Esophagus muscularis mucosa (tissue), 4 donors: Measurements from ENCODE around the gene WNT7B. TPM values are rescaled to one million over a fixed set of nuclear protein-coding genes. Genes with fewer than 3 reads are reported as not detected.
A peak's percentile ranks its signal among the peaks of the same experiment; 100 is the strongest.

Experiments used
- DNase-seq: peaks from one replicate; pipeline ENCODE4 v3.0.0-alpha.2; 2017; ENCODE audit errors: extremely low spot score
- H3K27ac ChIP-seq, 4 donors: fragments of 200-600 bp; sonication (generic); replicated peaks in 1 of 4; 1 replicate in 3 of 4; 2 replicates in 1 of 4; pipeline ENCODE4 v1.5.1; 2016 to 2019; ENCODE audit warnings: mild to moderate bottlenecking in 1 of 4
- H3K27me3 ChIP-seq, 4 donors: fragments of 200-600 bp; sonication (generic); one replicate each; pipeline versions ENCODE4 v1.5.1 to v1.6.0; 2016 to 2019
- H3K36me3 ChIP-seq, 4 donors: fragments of 200-600 bp; sonication (generic); one replicate each; pipeline ENCODE4 v1.5.1; 2016 to 2019
- H3K4me1 ChIP-seq, 4 donors: fragments of 200-600 bp; sonication (generic); one replicate each; pipeline ENCODE4 v1.5.1; 2016 to 2019
- H3K4me3 ChIP-seq, 4 donors: fragments of 200-600 bp; sonication (generic); 1 replicate in 2 of 4; 2 replicates in 2 of 4; pipeline ENCODE4 v1.5.1; 2016 to 2019; ENCODE audit warnings: mild to moderate bottlenecking in 4 of 4, moderate library complexity in 1 of 4
- H3K9me3 ChIP-seq, 4 donors: fragments of 200-600 bp; sonication (generic); 1 replicate in 3 of 4; 2 replicates in 1 of 4; pipeline ENCODE4 v1.5.1; 2016 to 2019
- EP300 ChIP-seq: sonication (generic); formaldehyde crosslinking; IDR thresholded peaks from one replicate; pipeline ENCODE4 v1.6.1; 2017; ENCODE audit warnings: antibody characterized with exemption
- POLR2A ChIP-seq: fragments of 450-650 bp; IDR thresholded peaks from one replicate; pipeline ENCODE4 v1.6.1; 2017; ENCODE audit warnings: antibody characterized with exemption, moderate library complexity, mild to moderate bottlenecking, low read depth
- POLR2AphosphoS5 ChIP-seq, 2 donors: sonication (generic); formaldehyde crosslinking; IDR thresholded peaks; one replicate each; pipeline ENCODE4 v1.6.1; 2017; ENCODE audit warnings: antibody characterized with exemption in 2 of 2
- WGBS: methylation state at CpG from one replicate; pipeline ENCODE4 v1.1.5; 2018; 5-methylcytosine and 5-hydroxymethylcytosine counted together
- intact Hi-C: fragments of 100-400 bp; cut with DNase I; formaldehyde crosslinking; loops from one replicate; pipeline ENCODE4 v1.15.1; 2023
- total RNA-seq, 4 donors: library from RNA; depleted of rRNA; stranded (reverse); fragments of >200 nt; gene quantifications; one replicate each; pipeline versions ENCODE4 v1.1.0 to v1.2.1, GENCODE V29; 2016
- TF ChIP-seq, protein P1 (sequence below), 3 experiments: fragments of 200-600 bp in 2 of 3; fragments of 450-650 bp in 1 of 3; sonication (generic) in 2 of 3; IDR thresholded peaks; one replicate each; pipeline ENCODE4 v1.5.1; 2017 to 2019; ENCODE audit warnings: antibody characterized with exemption in 3 of 3, mild to moderate bottlenecking in 2 of 3, moderate library complexity in 1 of 3

Gene WNT7B
- total RNA-seq, 4 donors from 2014 or later = not detected

DNA sequence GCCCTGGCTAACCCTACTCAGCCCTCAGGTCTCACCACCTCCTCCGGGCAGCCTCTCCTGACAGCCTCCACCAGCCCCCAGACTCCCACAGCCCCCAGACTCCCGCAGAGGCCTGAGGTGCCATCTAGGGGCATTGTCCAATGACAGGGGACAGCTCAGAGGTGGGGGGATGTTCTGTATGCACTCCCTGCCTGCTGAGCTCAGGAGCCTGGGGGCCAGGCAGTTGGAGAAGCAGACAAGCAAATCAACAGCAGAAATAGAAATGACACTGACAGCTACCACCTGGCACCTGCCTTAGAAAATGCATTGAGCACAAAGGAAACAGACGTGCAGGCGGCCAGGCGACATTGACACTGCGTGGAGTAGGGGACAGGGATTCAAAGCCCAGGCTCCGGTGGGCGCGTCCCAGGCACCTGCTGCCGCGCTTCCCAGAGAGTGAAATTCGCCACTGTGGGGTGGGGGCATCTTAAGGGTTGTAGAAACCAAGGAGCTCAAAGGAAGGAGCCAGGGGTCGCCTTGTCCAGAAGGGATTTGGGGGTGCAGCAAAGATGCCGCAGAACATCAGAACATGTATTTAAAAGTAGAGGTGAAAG is 22.5 kb upstream of the WNT7B start:
- H3K36me3 ChIP-seq = no peaks in the 10 kb centered on the region
- no peak overlapping the region for H3K4me3 ChIP-seq
- H3K27me3 ChIP-seq = no peaks in the 10 kb centered on the region
- H3K9me3 ChIP-seq = no peaks in the 10 kb centered on the region
- no peak for DNase-seq
- H3K27ac ChIP-seq = peak overlapping the region in 1 of 4 donors; percentile 82
- H3K4me1 ChIP-seq = peaks cover 75 to 97% (median 79%) of the 10 kb centered on the region in 4 donors
- intact Hi-C loops = loop anchor here (5.0 kb wide), 1 partner anchor 313 kb away; no protein-coding TSS in a partner anchor
- TF ChIP-seq, protein P1, sequence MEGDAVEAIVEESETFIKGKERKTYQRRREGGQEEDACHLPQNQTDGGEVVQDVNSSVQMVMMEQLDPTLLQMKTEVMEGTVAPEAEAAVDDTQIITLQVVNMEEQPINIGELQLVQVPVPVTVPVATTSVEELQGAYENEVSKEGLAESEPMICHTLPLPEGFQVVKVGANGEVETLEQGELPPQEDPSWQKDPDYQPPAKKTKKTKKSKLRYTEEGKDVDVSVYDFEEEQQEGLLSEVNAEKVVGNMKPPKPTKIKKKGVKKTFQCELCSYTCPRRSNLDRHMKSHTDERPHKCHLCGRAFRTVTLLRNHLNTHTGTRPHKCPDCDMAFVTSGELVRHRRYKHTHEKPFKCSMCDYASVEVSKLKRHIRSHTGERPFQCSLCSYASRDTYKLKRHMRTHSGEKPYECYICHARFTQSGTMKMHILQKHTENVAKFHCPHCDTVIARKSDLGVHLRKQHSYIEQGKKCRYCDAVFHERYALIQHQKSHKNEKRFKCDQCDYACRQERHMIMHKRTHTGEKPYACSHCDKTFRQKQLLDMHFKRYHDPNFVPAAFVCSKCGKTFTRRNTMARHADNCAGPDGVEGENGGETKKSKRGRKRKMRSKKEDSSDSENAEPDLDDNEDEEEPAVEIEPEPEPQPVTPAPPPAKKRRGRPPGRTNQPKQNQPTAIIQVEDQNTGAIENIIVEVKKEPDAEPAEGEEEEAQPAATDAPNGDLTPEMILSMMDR (IDR thresholded peaks at IDR 0.05) = no peak
- no peak for TF ChIP-seq POLR2AphosphoS5 (IDR thresholded peaks at IDR 0.05)
- TF ChIP-seq POLR2A = no peak
- TF ChIP-seq EP300 = no peak
- WGBS = 97% methylated on average over 13 of the region's 14 CpGs

DNA sequence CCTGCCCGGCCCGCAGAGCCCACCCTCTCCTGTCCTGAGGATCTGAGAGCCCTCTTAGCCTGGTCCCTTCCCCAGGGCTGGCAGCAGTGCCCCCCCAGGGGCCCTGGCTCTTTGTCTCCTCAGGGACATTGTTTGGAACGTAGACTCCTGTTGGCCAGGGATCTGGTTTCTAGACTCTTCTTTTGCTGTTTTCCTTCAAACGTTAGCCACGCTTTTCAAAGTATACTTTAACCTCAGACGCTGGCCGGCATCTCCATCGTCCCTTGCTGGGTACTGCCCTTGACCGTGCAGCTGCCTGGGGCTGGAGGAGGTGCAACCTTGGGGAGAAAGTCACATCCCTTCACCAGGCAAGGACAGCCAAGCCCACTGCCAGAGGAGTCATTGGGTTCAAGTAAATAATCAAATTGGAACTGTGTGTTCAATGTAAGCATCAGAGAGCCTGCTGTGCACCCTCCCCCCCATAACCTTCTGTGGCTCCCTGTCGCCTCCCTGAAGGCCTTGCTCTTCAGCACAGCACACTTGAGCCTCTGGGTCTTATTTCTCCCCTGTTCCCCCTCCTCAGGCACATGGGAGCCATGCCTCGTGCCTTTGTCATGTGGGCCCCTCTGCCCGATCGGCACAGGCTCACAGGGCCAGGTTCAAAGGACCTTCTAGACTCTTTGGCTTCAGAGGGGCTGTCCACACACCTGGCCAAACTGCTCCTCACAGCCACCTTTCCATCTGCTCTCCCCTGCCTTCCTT is 21.8 kb upstream of the WNT7B start:
- Histone ChIP-seq H3K4me3 (no peak overlapping the region), H3K9me3 (no peaks in the 10 kb centered on the region), H3K27me3 (no peaks in the 10 kb centered on the region), H3K36me3 (no peaks in the 10 kb centered on the region), H3K27ac (peak overlapping the region; percentile 73 to 82 (median 79)), H3K4me1 (peaks cover 80 to 93% (median 80%) of the 10 kb centered on the region in 4 donors)
- intact Hi-C loops = loop anchor here (5.0 kb wide), 1 partner anchor 313 kb away; no protein-coding TSS in a partner anchor
- WGBS = 84% methylated on average over 11 of the region's 13 CpGs
- TF ChIP-seq, protein P1 (IDR thresholded peaks at IDR 0.05) = no peak
- no peak for TF ChIP-seq POLR2A
- TF ChIP-seq POLR2AphosphoS5 (IDR thresholded peaks at IDR 0.05) = no peak
- no peak for TF ChIP-seq EP300
- no peak for DNase-seq

DNA sequence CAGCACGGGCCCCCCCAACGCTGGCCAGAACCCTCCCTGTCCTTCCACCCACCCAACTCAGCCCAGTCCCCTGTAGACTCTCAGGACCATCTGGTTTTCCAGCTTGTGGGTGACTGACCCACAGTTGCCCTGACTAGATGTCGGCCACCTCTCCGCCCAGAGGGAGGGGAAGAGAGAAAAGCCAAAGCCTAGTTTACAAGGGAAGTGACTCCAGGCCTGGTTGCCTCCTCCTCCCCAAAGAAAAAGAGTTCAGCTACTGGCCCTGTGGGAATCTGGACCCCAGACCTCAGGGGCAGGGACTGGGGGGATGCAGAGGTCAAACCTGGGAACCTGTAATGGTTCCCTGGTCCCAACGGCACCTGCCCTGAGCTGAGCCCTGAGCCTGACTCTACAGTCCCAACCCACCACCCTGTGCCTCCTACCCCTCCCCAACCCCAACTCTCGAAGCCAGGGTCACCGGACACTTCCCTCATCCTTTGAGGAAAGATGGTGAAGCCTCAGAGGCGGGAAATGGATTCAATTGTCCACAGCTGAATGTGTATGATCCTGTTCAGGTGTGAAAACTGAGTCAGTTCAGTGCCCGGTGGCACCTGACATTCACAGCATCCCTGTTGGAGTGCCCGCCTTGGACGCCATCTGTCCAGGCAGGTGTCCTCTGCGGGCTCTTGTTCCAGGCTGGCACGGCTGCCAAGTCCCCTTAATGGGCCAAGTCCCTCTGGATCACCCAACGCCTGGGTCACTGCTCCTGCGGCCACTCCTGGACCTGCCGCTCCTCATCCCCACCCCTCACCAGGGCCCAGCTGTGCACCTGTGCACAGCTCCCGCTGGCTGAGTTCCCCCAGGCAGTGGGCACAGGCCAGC is 21.0 kb upstream of the WNT7B start:
- TF ChIP-seq, protein P1 (IDR thresholded peaks at IDR 0.05) = no peak
- TF ChIP-seq POLR2A = no peak
- TF ChIP-seq POLR2AphosphoS5 (IDR thresholded peaks at IDR 0.05) = no peak
- no peak for TF ChIP-seq EP300
- peak overlapping the region; percentile 73 to 82 (median 79) for H3K27ac ChIP-seq
- H3K27me3 ChIP-seq = no peaks in the 10 kb centered on the region
- H3K4me3 ChIP-seq = peak overlapping the region in 3 of 4 donors; percentile 5 to 16 (median 7)
- H3K4me1 ChIP-seq = peaks cover 75 to 86% (median 76%) of the 10 kb centered on the region in 4 donors
- H3K36me3 ChIP-seq = no peaks in the 10 kb centered on the region
- H3K9me3 ChIP-seq = no peaks in the 10 kb centered on the region
- 67% methylated on average over 12 of the region's 17 CpGs for WGBS
- intact Hi-C loops = loop anchor here (5.0 kb wide), 1 partner anchor 314 kb away; no protein-coding TSS in a partner anchor
- no peak for DNase-seq

DNA sequence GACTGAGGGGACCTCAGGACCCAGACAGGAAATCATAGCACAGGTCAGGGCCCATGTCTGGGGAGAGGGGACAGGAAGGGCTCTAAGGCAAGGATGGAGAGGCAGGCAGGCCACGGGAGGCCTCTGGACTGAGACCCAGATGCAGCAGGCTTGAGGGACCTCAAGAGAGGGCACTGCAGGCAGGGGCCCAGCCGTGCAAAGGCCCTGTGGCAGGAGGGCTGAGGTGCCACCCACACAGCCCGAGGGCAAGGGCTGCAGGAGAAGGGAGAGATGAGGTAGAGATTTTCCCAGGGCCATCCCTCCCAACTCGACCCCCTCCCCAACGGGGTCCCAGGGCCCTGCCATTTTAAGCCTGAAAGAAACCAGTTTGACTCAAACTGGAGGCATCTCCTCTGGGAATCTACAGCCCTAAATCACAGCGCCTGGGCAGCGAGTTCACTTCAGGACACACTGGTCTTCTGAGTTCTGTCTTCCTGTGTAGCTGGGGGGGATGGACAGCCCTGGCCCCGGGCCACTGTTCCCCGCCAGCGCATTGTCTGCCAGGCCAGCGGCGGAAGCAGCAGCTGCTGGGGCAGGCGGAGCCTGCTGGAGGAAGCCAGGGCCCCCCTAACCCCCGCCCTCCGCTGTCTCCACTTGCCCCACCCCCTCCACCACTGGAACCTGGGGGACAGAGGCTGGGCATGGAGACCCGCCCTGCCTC is 20.3 kb upstream of the WNT7B start:
- TF ChIP-seq POLR2AphosphoS5 (IDR thresholded peaks at IDR 0.05) = peak; percentile 63 to 88
- TF ChIP-seq, protein P1 (IDR thresholded peaks at IDR 0.05) = no peak
- 24% methylated on average over 7 of the region's 16 CpGs for WGBS
- no peaks in the 10 kb centered on the region for H3K36me3 ChIP-seq
- peak overlapping the region; percentile 73 to 82 (median 79) for H3K27ac ChIP-seq
- peak overlapping the region in 3 of 4 donors; percentile 5 to 16 (median 7) for H3K4me3 ChIP-seq
- H3K9me3 ChIP-seq = no peaks in the 10 kb centered on the region
- no peaks in the 10 kb centered on the region for H3K27me3 ChIP-seq
- intact Hi-C loops = loop anchor here (5.0 kb wide), 1 partner anchor 315 kb away; no protein-coding TSS in a partner anchor
- peaks cover 67 to 78% (median 73%) of the 10 kb centered on the region in 4 donors for H3K4me1 ChIP-seq
- peak; percentile 98 for DNase-seq
